NCI-H774 (cell line): Measurements from ENCODE around the gene MYH11.
"Not testable (repeated sequence)": the region's sequence is repeated elsewhere in the genome, so short reads cannot be mapped to it uniquely, and the experiment has no call there.

ENCODE experiments used
- DNase-seq: peaks from one replicate; lab custom pipeline; 2025; lab: John Stamatoyannopoulos, UW

The MYH11 gene

DNA sequence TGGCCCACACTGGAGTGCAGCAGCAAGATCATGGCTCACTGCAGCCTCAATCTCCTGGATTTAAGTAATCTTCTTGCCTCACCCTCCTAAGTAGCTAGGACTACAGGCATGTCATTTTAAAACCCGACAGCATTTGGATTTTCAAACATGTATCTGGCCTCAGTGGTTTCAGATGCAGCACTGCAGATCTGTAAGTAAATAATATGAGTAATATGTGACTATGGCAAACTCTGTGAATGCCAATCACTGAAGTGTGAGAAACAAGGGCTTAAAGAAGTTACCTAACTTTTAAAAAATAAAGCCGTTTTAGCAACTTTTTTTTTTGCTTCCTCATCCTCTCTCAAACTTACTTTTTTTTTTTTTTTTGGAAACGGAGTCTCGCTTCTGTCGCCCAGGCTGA lies 19.7 kb upstream of the MYH11 start:
- no peak for DNase-seq

DNA sequence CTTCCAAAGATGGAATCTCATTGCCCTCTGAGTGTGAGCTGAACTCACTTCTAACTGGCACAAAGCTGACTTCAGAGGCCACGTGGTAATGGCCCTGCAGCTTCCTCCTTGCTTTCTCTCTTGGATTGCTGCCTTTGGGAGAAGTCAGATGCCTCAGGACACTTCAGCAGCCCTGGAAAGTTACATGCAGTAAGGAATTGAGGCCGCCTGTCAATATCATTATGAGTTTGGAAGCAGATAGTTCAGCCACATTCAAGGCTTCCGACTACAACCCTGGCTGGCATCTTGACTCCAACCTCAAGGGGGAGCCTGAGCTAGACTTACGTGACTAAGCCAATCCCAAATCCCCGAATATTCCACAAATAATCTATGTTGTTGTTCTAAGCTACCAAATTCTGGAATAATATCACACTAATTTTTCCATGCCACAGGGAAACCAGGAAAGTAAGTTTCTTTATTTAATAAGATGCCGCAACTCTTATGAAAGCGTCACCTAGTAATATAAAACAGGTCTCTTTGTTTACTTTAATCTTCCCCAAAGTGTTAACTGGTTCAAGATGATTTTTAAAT lies 18.0 kb upstream of the MYH11 start:
- no peak for DNase-seq

DNA sequence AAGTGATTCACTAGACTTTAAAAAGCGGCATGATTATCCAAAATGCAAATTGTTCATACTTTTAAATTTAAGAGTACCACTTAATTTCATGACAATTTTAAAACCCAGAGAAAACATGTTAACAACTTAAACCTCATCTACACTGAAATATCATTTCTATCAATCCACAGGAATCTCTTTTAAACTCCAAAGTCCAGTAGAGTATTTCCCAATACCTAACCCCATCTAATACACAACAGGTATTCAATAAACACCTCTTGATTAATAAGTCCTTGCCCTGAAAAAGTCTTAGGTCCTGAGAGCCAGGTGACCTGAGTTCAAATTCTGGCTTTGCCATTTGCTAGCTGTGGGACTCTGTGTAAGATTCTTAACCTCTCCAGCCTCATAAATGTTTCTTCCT lies 16.9 kb upstream of the MYH11 start:
- DNase-seq = no peak

DNA sequence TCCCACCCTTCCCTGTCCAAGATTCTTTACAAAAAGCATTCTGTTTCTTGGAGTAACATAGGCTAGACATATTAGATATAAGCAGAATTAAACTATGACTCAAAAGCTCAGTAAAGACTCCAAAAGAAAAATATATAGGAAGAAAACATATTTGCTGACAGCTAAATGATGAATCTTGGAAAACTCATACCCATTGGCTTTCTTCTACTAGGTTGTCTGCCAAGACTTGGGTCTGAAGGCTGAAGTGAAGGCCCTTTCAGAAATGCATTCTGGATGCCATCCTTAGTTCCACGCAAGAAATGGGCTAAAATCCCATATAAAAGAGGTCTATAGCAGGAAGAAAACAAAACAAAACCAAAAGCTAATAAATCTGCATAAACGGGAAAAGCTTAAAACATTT lies 16.5 kb upstream of the MYH11 start:
- DNase-seq = no peak

DNA sequence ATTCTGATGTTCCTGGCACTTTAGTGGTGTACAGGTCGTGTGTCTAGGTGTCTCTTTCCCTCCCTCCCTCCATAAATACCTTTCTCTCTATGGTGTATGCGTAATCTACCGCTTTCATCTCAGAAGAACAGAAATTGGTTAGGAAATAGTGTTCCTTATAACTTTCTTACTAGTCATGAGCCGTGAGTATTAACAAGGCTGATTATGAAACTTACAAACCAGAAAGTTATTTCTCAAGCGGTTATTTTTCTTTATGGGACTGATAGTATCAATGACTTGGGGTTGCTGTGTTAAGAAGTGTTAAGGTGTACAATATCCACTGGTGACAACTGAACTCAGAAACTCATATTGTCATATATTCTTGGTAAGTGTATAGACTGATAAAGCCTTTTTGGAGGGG lies 13.2 kb upstream of the MYH11 start:
- DNase-seq = no peak

DNA sequence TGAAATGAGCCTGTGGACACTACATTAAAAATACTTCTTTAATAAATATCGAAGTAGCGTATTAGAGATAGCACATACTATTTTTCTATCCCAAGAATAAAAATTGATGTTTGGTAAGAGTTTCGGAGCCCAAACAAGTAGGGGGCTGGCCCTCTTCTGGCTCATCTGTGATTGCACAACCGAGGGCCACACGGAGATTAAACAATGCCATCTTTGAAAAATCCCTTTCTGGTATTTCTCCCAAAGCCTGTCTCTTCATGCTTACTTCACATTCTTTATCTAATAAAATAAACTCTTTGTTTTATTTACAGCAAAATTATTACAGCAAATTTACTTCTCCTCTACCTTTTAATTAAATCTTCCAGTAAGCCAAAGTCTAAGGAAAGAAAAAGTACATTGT lies 9.6 kb upstream of the MYH11 start:
- no peak for DNase-seq

DNA sequence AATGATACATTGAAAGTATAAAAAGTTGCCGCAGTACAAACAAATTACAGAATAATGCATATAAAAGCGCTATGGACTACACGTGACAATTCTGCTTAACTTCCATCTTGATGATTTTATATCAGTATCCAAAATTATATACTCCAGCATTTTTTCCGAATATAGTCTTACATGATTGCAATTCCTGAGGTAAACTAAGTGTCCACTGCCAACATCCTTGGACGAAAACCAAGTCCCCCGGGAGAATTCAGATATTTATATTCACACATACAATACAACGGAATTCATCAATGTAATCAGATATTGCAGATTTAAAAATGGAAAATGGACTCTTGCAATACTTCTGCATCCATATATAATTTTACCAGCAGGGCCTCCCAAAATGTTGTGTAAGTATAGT lies 8.9 kb upstream of the MYH11 start:
- DNase-seq = no peak

DNA sequence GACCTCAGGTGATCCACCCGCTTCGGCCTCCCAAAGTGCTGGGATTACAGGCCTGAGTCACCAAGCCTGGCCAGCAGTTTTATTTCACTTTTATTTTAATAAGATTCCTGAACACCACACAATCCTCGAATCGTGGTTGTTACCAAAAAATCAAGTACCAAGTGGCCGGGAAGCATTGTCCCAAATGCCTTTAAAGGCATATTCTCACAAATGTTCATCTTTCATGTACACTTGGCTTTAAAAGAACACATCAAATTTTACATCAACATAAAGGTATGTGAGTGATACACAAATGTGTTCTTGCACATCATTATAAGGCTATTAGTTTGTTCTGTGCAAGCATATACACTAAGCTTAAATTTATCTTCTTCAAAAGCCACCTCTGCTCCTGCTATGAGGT lies 8.1 kb upstream of the MYH11 start:
- DNase-seq = no peak

DNA sequence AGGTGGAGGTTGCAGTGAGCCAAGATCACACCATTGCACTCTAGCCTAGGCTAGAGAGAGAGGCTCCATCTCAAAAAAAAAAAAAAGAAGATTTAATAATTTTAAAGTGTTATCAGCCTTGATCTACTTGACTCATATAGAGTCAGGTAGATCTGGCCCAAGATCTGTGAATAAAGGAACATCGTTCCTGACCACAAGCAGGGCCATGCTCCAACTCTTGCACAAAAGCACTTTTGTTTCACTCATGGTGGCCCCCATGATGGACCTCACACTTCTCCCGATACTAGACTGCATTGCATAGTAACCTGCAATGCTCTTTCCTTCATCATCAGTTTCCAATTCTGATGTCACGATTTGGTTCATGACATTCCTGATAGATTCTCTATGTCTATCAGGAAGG lies 5.2 kb upstream of the MYH11 start:
- DNase-seq = no peak

DNA sequence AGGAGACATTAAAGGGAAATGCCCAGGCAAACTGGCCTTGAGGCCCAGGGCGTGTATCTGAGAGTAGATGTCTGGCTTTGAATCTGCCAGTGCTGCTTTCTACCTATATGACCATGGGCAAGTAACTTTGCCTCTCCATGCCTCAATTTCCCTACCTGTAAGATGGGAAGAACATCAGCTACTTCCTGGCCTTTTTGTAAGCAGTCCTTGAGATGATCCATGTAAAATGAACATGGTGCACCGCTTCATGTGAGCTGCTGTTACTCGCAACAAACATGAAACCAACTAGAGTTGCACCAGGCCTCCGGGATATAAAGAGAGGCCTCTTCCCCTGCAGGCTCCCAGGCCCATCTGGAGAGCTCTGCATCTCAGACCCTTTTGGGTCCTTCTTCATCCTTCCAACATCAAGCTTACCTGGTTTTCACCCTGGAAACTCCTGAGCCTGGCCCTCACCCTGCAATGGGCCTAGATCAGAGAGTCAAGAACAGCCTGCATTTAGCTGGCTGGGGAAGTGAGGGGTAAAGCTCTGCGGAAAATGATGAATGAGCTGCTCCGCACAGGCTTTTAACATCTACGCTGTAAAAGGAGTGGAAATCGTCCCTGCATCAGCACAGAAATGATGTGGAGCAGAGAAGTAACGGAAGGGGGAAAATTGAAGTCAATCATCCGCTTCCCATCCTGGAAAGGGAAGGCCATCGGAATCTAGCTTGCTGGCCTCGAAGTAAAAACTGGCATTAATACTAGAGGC lies 2.3 kb upstream of the MYH11 start:
- no peak for DNase-seq

DNA sequence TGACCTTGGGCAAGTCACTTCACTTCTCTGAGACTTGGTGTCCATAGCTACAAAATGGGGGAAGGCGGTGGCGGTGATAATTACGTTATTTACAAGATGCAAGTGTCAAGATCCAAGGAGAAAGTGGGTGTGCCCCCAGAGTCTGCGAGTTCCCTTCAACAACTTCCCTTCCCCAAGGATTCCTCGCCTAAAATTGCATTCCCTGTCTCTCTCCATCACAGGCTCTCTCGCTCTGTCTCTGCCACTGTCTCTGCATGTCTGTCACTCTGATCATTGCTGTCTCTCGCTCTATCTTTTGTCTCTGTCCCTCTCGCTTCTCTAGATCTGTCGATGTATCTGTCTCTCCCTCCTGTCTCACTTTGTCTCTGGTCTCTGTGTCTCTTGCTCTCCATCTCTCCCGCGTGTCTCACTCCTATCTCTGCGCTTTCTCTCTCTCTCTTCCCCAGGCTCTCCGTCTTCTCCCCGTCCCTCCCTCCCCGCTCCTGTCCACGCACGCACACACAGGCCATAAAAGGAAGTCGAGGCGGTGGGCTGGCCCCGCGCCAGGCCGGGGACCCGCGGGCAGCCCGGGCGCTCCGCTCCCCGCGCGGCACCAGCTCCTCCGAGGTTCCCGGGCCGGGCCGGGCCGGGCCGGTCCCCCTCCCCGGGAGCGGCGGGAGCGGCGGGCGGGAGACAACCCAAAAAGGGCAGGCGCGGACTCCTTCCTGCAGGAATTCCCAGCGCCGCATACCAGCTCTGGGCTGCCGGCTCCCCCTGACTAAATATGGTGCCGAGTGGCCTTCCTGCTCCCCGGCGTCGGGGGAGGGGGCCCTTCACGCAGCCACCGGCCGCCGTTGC lies 1.1 kb upstream of the MYH11 start:
- no peak for DNase-seq

DNA sequence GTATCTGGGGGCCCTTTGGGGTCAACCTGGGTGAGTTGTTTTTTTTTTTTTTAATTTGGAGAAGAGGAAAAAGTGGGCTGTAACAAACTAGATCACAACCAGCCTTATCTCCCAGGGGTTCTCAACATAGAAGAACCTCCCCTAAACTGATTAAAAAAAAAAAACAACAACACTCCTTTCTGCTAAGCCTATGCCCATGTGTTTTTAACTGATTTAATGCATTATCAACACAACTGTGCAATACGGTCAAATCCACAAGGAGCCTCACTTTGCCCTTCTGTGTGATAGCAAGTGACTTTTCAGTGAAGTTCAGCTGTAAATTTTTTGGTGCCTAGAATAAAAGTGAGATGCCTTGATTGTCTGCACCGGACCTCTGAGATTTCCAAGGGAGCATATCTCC lies 646 bp downstream of the MYH11 start:
- DNase-seq = no peak

DNA sequence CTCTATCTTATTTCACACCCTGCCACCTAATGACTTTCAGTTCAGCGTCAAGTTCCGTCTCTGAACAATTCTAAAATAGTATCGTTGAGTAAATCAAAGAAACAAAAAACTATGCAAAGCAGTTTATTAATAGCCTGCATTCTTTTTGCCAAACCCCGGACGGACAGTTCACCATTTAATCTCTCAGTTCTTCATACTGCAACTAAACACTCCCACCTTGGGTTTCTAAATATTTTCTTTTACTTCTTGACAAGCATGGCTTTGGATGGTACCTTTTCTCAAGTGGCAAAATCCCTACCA lies 1.2 kb downstream of the MYH11 start:
- DNase-seq = no peak

DNA sequence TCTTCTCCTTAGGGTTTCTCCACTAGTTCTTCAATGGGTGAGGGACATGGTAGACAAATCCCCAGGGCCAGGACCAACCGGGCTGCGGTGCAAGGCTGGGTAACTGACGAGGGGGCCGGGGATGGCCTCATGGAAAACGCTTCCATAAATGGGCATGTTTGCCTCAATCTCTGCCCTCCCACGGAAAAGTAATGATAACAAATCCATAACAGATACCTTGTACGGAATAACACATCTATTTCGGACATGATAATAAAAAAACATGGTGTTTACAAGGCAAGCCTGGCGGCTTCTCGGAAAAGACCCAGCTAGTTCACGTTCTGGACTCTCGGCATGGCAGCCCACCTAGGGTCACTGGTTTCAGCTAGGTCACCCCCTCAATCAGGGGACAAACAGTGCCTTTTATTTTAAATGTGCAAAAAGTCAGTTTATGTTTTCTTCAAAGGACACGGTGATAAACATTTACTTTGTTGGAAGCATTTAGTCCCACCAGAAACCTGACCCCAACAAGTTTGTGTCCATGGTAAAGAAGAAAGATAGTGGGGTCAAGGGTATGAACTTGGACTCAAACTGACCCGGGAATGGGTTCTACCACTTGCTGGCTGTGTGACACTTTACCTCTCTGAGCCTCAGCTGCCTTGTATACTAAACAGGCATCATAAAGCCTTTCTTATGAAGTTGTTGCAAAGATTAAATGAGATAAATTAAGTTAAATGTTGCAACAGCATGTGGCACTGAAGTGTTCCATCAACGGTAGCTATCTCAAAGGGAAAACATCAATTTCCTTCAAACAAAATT lies 1.7 kb downstream of the MYH11 start:
- DNase-seq = no peak

DNA sequence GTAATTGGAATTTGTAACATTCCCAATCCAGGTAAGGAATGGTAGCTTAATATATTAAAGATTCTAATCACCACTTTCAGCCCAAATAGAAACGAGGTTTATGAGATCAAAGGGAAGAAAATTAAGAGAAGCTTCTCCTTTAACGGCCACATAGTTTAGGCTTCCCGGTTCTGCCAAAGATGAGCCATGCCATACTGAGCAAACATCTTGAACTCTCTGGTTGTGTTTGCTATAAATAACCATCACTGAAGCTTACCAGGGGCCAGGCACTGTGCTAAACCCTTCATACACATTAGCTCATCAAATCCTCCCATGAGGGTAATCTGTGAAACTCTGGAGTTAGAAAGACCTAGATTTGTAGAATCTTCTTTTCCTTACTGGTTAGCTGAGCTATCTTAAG lies 2.8 kb downstream of the MYH11 start:
- no peak for DNase-seq

DNA sequence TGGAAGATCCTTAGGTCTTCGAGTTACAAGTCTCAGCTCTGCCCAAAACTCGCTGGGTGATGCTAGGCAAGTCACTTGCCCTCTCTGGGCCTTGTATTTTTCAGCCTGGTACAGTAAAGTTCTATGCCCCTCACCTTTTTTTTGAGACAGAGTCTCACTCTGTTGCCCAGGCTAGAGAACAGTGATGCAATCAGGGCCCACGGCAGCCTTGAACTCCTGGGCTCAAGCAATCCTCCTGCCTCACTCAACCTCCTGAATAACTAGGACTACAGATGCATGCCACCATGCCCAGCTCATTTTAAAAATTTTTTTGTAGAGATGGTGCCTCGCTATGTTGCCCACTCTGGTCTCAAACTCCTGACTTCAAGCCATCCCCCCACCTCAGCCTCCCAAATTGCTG lies 3.8 kb downstream of the MYH11 start:
- DNase-seq = no peak

DNA sequence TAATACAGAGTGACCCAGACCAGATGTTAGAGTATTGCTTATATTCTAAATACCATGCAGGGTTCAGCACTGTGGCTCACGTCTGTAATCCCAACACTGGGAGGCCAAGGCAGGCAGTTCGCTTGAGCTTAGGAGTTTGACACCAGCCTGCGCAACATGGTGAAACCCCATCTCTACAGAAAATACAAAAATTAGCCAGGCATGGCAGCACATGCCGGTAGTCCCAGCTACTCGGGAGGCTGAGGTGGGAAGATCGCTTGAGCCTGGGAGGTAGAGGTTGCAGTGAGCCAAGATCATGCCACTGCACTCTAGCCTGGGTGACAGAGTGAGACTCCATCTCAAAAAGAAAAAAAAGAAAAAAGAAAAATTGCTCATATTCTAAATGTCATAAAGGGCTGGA lies 6.3 kb downstream of the MYH11 start:
- DNase-seq = not testable (repeated sequence)

DNA sequence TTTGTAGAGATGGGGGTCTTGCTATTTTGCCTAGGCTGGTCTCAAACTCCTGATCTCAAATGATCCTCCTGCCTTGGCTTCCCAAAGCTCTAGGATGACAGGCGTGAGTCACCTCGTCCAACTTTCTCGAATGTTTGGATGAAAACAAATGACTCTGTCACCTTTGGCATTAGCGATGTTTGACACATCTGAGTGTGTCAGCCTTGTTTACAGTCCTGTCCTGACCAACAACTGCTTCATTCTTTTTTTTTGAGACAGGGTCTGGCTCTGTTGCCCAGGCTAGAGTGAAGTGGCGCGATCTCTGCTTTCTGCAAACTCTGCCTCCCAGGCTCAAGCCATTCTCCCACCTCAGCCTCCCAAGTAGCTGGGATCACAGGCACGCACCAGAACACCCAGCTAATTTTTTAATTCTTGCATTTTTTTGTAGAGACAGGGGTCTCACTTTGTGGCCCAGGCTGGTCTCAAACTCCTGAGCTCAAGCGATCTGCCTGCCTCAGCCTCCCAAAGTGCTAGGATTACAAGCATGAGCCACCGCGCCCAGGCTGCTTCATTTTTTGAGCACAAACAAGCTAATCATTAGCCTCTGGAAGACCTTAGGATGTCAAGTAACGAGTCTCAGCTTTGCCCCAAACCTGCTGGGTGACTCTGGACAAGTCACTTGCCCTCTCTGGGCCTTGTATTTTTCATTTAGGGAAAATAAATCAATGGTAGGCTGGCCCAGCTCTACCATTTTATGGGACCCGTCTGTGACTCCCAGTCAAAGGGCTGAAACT lies 7.4 kb downstream of the MYH11 start:
- no peak for DNase-seq

DNA sequence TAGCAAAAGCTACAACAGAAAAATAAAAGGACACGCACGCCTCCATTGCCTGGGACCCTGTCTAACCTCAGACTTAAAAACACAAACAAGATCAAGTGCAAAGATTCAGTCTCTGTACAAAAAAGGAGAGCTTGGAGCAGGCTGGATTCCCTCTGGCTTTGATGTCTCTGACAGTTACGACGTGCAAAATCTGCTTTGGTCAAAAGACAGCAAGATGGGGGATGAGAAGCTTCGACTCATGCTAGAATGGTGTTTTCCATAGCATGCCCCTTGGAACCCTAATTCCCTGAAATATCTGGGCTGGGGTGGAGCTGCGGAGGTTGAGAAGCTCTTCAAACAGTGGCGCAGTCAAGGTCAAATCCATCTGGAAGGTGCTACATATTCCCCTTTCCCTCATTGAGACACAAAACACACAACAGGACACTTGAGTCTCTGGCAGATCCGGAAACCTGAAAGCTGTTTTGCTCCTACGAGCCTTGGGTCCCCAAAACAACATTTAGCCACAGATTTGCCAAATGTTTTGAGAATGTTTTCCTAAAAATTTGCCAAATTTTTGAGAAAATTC lies 9.1 kb downstream of the MYH11 start:
- DNase-seq = no peak

DNA sequence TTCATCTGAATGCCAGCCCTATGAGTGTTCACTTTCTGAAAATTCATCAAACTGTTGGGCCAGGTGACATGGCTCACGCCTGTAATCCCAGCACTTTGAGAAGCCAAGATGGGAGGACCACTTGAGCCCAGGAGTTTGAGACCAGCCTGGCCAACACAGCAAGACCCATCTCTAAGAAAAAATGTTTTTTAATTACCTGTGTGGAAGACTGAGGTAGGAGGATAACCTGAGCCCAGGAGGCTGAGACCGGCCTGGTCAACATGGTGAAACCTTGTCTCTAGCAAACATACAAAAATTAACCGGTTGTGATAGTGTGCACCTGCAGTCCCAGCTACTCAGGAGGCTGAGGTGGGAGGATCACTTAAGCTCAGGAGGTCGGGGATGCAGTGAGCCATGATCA lies 10.3 kb downstream of the MYH11 start:
- no peak for DNase-seq

DNA sequence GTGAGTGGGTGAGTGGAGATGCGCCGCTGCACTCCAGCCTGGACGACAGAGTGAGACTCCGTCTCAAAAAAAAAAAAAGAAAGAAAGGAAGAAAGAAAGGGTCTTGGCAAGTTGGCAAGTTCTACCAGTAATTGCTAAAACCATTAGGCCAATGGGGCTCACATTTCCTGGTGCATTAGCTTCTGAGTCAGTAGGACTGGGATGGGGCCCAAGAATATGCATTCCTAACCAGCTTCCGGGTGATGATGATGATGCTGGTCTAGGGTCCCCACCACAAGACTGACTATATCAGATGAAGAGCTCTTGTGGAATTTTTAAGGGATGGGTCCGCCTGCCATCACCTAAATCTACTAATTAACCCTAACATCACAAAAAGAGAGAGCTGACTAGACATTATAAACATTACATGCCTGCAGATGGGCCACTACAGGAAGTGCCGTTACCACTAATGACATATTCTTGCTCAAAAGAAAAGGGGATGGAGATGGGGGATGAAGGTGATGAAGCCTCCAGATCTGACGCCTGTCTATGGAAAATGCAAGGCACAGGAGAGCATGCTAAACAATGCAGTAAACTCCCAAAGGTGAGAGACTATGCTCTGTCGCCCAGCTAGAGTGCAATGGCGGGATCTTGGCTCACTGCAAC lies 13.1 kb downstream of the MYH11 start:
- DNase-seq = no peak
